ENCODE measurements around the gene ZBED5.

The ZBED5 gene

DNA sequence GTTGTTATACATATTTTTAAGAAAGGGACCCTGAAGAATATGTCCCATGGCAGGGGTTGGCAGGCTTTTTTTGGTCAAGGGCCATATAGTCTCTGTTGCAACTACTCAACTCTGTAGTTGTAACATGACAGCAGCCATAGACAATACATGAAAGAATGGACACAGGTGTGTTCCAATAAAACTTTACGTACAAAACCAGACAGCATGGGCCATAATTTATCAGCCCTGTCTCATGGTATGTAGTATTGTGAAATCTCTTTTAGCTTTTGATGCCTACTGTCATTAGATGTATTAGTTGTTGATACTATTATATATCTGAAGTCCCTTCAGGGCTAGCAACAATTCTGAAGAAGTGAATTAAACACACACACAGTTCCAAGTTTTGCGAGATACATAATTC lies 2.6 kb downstream of the ZBED5 start:
- TF ChIP-seq, protein P1, sequence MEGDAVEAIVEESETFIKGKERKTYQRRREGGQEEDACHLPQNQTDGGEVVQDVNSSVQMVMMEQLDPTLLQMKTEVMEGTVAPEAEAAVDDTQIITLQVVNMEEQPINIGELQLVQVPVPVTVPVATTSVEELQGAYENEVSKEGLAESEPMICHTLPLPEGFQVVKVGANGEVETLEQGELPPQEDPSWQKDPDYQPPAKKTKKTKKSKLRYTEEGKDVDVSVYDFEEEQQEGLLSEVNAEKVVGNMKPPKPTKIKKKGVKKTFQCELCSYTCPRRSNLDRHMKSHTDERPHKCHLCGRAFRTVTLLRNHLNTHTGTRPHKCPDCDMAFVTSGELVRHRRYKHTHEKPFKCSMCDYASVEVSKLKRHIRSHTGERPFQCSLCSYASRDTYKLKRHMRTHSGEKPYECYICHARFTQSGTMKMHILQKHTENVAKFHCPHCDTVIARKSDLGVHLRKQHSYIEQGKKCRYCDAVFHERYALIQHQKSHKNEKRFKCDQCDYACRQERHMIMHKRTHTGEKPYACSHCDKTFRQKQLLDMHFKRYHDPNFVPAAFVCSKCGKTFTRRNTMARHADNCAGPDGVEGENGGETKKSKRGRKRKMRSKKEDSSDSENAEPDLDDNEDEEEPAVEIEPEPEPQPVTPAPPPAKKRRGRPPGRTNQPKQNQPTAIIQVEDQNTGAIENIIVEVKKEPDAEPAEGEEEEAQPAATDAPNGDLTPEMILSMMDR (IDR thresholded peaks at IDR 0.05; ENCODE audit: poor library complexity, severe bottlenecking), result no peak

DNA sequence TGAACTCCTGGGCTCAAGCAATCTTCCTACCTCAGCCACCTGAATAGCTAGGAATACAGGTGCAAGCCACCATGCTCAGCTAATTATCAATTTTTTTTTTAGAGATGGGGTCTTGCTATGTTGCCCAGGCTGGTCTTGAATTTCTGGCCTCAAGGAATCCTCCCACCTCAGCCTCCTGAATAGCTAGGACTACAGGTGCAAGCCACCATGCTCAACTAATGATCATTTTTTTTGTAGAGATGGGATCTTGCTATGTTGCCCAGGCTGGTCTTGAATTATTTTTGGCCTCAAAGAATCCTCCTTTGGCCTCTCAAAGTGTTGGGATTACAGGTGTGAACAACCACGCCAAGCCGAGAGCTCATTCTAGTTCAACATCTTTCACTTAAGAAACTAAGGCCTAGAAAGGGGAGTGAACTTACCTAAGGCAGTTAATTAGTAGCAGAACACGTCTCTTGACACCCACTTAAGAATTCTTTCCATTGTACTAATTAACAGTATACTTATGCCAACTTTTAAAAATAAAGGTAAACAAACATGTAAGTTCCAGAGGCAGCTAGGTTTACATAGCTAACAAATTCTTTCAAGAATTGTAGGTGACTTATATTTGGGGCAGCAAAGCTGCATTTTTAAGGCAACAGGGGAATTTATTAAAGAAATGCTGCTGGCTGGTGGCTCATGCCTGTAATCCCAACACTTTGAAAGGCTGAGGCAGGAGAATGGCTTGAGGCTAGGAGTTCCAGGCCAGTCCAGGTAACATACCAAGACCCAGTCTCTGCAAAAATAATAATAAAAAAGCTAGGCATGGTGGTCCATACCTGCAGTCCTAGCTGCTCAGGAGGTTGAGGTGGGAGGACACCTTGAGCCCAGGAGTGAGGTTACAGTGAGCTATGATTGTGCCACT lies 9.6 kb downstream of the ZBED5 start:
- TF ChIP-seq, protein P1 (IDR thresholded peaks at IDR 0.05; ENCODE audit: poor library complexity, severe bottlenecking), result no peak
- Histone ChIP-seq H3K4me1 (ENCODE audit: insufficient read depth, poor library complexity, severe bottlenecking) (no peaks in the 10 kb centered on the region), H3K27me3 (ENCODE audit: insufficient read depth, poor library complexity, severe bottlenecking) (no peaks in the 10 kb centered on the region), H3K27ac (ENCODE audit: poor library complexity, severe bottlenecking) (no peak overlapping the region), H3K9me3 (ENCODE audit: severe bottlenecking) (no peaks in the 10 kb centered on the region), H3K36me3 (ENCODE audit: low read depth) (peaks cover 19% of the 10 kb centered on the region), H3K4me3 (ENCODE audit: severe bottlenecking) (no peak overlapping the region)
- ATAC-seq (ENCODE audit: low read depth) (no peak), DNase-seq (ENCODE audit: low spot score) (no peak)

More for the DNA sequence above, 2.6 kb downstream of the ZBED5 start:
- DNase-seq (ENCODE audit: low spot score), result no peak
- Histone ChIP-seq H3K9me3 (ENCODE audit: severe bottlenecking) (no peaks in the 10 kb centered on the region), H3K4me1 (ENCODE audit: insufficient read depth, poor library complexity, severe bottlenecking) (peaks cover 16% of the 10 kb centered on the region), H3K27me3 (ENCODE audit: insufficient read depth, poor library complexity, severe bottlenecking) (no peaks in the 10 kb centered on the region), H3K4me3 (ENCODE audit: severe bottlenecking) (no peak overlapping the region), H3K27ac (ENCODE audit: poor library complexity, severe bottlenecking) (no peak overlapping the region), H3K36me3 (ENCODE audit: low read depth) (peaks cover 57% of the 10 kb centered on the region)
- no peak for ATAC-seq (ENCODE audit: low read depth)

DNA sequence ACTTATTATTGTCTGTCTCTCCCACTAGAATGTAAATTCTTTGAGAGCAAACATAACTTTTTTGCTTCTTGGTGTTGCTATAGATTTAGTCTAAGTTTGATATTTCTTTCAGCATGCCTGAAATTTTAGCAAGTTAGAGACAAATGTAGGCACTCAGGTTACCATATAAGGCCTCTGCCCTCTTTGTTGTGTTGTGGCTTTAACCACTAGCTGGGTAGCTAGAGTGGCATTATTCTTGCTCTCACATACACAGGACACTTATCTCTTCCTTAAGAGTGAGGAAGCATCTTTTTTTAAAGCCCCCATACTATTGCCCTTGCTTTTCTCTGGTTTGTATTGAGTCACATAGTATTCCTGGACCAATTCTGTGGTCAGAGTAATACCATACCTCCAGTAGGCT lies 11.2 kb downstream of the ZBED5 start:
- DNase-seq (ENCODE audit: low spot score), result no peak
- Histone ChIP-seq H3K36me3 (ENCODE audit: low read depth) (peaks cover 3% of the 10 kb centered on the region), H3K9me3 (ENCODE audit: severe bottlenecking) (no peaks in the 10 kb centered on the region), H3K4me1 (ENCODE audit: insufficient read depth, poor library complexity, severe bottlenecking) (peaks cover 4% of the 10 kb centered on the region), H3K27me3 (ENCODE audit: insufficient read depth, poor library complexity, severe bottlenecking) (no peaks in the 10 kb centered on the region), H3K27ac (ENCODE audit: poor library complexity, severe bottlenecking) (no peak overlapping the region), H3K4me3 (ENCODE audit: severe bottlenecking) (no peak overlapping the region)
- ATAC-seq (ENCODE audit: low read depth), result no peak
- TF ChIP-seq, protein P1 (IDR thresholded peaks at IDR 0.05; ENCODE audit: poor library complexity, severe bottlenecking), result no peak

DNA sequence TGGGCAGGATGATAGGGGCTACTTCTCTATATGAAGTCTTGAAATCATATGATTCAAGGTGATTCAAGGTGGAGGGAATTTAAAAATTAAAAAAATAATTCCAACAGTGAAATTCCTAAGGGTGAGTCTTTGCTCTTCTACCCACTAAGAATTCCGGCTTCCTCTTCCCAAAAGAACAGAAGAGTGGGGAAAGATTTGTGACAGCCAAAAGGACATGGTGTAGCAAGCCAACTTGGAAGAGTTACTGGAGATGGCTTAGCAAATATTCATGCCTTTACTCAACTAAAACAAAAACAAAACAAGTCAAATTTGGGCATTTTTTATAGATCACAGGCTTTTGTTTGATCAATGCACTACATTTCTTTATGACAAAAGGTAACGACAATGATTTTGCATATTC lies 12.3 kb downstream of the ZBED5 start:
- TF ChIP-seq, protein P1 (IDR thresholded peaks at IDR 0.05; ENCODE audit: poor library complexity, severe bottlenecking), result no peak
- Histone ChIP-seq H3K4me1 (ENCODE audit: insufficient read depth, poor library complexity, severe bottlenecking) (peaks cover 4% of the 10 kb centered on the region), H3K36me3 (ENCODE audit: low read depth) (no peaks in the 10 kb centered on the region), H3K9me3 (ENCODE audit: severe bottlenecking) (no peaks in the 10 kb centered on the region), H3K27me3 (ENCODE audit: insufficient read depth, poor library complexity, severe bottlenecking) (no peaks in the 10 kb centered on the region), H3K27ac (ENCODE audit: poor library complexity, severe bottlenecking) (no peak overlapping the region), H3K4me3 (ENCODE audit: severe bottlenecking) (no peak overlapping the region)
- DNase-seq (ENCODE audit: low spot score) (no peak), ATAC-seq (ENCODE audit: low read depth) (no peak)

DNA sequence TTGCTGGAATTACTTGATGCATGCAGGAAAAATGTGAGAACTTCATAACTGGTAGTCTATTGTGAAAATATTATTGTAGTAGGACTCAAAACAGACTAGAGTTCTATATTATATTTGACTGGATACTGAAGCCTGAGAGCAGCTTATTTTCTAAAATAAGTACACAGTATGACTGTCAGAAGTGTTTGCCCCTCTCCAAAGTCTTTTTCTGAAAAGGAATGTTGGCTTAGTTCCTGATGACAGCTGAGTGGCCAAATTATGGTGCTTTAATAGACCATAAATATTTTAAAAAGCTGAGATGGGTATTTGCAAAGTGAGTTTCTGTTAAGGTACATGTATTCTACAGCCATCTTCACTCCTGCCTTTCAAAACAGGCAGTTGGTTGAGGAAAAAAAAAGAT lies 13.1 kb downstream of the ZBED5 start:
- TF ChIP-seq, protein P1 (IDR thresholded peaks at IDR 0.05; ENCODE audit: poor library complexity, severe bottlenecking), result no peak
- Histone ChIP-seq H3K9me3 (ENCODE audit: severe bottlenecking) (no peaks in the 10 kb centered on the region), H3K4me3 (ENCODE audit: severe bottlenecking) (no peak overlapping the region), H3K27me3 (ENCODE audit: insufficient read depth, poor library complexity, severe bottlenecking) (no peaks in the 10 kb centered on the region), H3K27ac (ENCODE audit: poor library complexity, severe bottlenecking) (no peak overlapping the region), H3K4me1 (ENCODE audit: insufficient read depth, poor library complexity, severe bottlenecking) (peaks cover 4% of the 10 kb centered on the region), H3K36me3 (ENCODE audit: low read depth) (no peaks in the 10 kb centered on the region)
- DNase-seq (ENCODE audit: low spot score) (no peak), ATAC-seq (ENCODE audit: low read depth) (no peak)

All from RWPE2 (cell line).